ENCODE results near the gene CTSC. TPM values are rescaled to one million over a fixed set of nuclear protein-coding genes. Genes with fewer than 3 reads are reported as not detected.
"Not testable (repeated sequence)": the region's sequence is repeated elsewhere in the genome, so short reads cannot be mapped to it uniquely, and the experiment has no call there.

The CTSC gene
- total RNA-seq, 1 experiment from 2014 or later = 269 TPM

DNA sequence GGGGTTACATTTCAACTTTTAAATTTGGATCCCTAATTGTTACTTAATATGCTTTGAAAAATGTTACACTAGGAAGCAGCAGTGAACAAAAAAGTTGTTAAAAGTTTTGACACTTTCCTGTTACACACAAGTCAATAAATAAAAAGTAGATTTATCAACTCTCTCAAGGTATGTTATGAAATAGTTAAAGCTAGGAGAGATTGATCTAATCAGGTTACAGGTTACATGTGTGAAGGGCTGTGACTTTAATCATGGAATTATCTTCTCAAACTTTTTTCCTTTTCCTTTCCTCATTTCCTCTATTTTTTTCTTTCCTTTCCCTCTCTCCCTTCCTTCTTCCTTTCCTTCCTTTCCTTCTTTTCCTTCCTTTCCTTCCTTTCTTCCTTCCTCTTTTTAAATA lies 85.3 kb downstream of the CTSC start:
- peaks cover 12% of the 10 kb centered on the region for H3K36me3 Mint-ChIP-seq
- H3K4me1 Mint-ChIP-seq = no peaks in the 10 kb centered on the region
- H3K27me3 Mint-ChIP-seq (ENCODE audit: low read depth) = no peaks in the 10 kb centered on the region
- no peak for ATAC-seq
- TF ChIP-seq, protein P1, sequence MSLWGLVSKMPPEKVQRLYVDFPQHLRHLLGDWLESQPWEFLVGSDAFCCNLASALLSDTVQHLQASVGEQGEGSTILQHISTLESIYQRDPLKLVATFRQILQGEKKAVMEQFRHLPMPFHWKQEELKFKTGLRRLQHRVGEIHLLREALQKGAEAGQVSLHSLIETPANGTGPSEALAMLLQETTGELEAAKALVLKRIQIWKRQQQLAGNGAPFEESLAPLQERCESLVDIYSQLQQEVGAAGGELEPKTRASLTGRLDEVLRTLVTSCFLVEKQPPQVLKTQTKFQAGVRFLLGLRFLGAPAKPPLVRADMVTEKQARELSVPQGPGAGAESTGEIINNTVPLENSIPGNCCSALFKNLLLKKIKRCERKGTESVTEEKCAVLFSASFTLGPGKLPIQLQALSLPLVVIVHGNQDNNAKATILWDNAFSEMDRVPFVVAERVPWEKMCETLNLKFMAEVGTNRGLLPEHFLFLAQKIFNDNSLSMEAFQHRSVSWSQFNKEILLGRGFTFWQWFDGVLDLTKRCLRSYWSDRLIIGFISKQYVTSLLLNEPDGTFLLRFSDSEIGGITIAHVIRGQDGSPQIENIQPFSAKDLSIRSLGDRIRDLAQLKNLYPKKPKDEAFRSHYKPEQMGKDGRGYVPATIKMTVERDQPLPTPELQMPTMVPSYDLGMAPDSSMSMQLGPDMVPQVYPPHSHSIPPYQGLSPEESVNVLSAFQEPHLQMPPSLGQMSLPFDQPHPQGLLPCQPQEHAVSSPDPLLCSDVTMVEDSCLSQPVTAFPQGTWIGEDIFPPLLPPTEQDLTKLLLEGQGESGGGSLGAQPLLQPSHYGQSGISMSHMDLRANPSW (CRISPR knock-in tag; conservative IDR thresholded peaks at IDR 0.05; ENCODE audit: low read depth) = no peak
- H3K4me3 Mint-ChIP-seq = no peak overlapping the region
- ChIA-PET CTCF (no interaction called here), POLR2A (no interaction called here)
- H3K27ac Mint-ChIP-seq = no peak overlapping the region
- DNase-seq (ENCODE audit: low spot score) = no peak
- peaks cover 16% of the 10 kb centered on the region for H3K9me3 Mint-ChIP-seq

GRCh38 chr11:88250566-88251242 lies 86.8 kb downstream of the CTSC start:
- CTCF ChIA-PET = no interaction called here
- TF ChIP-seq GABPB1 (CRISPR knock-in tag; IDR thresholded peaks at IDR 0.05) = no peak
- TF ChIP-seq, protein P2, sequence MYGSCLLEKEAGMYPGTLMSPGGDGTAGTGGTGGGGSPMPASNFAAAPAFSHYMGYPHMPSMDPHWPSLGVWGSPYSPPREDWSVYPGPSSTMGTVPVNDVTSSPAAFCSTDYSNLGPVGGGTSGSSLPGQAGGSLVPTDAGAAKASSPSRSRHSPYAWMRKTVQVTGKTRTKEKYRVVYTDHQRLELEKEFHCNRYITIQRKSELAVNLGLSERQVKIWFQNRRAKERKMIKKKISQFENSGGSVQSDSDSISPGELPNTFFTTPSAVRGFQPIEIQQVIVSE (CRISPR knock-in tag; IDR thresholded peaks at IDR 0.05; ENCODE audit: borderline replicate concordance) = no peak
- H3K4me3 Mint-ChIP-seq = no peak overlapping the region
- no peak for ATAC-seq
- POLR2A ChIA-PET = no interaction called here
- no peaks in the 10 kb centered on the region for H3K4me1 Mint-ChIP-seq
- H3K9me3 Mint-ChIP-seq = peaks cover 8% of the 10 kb centered on the region
- H3K27ac Mint-ChIP-seq = no peak overlapping the region
- H3K36me3 Mint-ChIP-seq = peaks cover 5% of the 10 kb centered on the region
- no peaks in the 10 kb centered on the region for H3K27me3 Mint-ChIP-seq (ENCODE audit: low read depth)
- DNase-seq (ENCODE audit: low spot score) = no peak

DNA sequence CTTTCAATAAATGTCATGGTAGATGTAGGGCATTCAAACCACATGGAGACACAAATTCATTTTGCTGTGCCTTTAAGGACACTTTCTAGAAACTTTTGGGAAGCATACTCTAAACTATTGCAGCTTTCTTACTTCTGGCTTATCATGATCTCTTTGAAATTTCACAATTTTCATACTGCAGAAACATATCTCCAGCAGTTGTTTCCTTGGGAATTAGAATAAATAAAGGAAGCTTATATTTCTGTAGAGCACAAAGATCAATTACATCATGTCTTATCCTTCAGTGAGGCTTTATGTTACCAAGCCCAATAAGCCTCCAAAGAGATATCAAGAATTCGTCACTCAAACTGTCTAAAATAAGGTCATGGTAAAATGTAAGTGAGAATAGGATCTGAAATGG lies 87.8 kb downstream of the CTSC start:
- CTCF ChIA-PET = no interaction called here
- Mint-ChIP-seq H3K9me3 (peaks cover 6% of the 10 kb centered on the region), H3K4me1 (no peaks in the 10 kb centered on the region), H3K4me3 (no peak overlapping the region), H3K36me3 (peaks cover 2% of the 10 kb centered on the region; the same call in 1 of the 2 replicates), H3K27me3 (ENCODE audit: low read depth) (no peaks in the 10 kb centered on the region), H3K27ac (no peak overlapping the region)
- POLR2A ChIA-PET = no interaction called here
- TF ChIP-seq, protein P3, sequence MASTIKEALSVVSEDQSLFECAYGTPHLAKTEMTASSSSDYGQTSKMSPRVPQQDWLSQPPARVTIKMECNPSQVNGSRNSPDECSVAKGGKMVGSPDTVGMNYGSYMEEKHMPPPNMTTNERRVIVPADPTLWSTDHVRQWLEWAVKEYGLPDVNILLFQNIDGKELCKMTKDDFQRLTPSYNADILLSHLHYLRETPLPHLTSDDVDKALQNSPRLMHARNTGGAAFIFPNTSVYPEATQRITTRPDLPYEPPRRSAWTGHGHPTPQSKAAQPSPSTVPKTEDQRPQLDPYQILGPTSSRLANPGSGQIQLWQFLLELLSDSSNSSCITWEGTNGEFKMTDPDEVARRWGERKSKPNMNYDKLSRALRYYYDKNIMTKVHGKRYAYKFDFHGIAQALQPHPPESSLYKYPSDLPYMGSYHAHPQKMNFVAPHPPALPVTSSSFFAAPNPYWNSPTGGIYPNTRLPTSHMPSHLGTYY (CRISPR knock-in tag; IDR thresholded peaks at IDR 0.05) = no peak
- DNase-seq (ENCODE audit: low spot score) (no peak), ATAC-seq (no peak)

DNA sequence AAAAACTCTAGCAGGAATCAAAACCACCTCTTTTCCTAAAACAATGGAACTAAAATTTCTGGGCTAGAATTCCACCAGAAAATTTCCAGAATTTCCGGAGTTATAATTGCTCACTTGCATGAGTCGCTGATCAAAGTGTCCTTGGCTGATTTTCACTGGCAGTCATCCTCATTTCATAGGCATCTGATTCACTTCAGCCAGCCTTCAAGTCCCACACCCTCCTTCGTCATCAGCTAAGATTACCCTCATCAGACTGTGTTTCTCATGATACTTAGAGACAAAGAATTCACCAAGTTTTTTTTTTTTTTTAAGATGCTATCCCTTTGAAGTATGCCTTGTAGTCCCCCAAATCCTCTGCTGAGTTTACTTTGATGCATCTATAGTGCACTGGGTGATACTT lies 90.8 kb downstream of the CTSC start:
- TF ChIP-seq, protein P4, sequence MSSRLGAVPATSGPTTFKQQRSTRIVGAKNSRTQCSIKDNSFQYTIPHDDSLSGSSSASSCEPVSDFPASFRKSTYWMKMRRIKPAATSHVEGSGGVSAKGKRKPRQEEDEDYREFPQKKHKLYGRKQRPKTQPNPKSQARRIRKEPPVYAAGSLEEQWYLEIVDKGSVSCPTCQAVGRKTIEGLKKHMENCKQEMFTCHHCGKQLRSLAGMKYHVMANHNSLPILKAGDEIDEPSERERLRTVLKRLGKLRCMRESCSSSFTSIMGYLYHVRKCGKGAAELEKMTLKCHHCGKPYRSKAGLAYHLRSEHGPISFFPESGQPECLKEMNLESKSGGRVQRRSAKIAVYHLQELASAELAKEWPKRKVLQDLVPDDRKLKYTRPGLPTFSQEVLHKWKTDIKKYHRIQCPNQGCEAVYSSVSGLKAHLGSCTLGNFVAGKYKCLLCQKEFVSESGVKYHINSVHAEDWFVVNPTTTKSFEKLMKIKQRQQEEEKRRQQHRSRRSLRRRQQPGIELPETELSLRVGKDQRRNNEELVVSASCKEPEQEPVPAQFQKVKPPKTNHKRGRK (CRISPR knock-in tag; IDR thresholded peaks at IDR 0.05; ENCODE audit: borderline replicate concordance) = no peak
- TF ChIP-seq CREB1 (CRISPR knock-in tag; IDR thresholded peaks at IDR 0.05) = no peak
- TF ChIP-seq PRDM15 (CRISPR knock-in tag; IDR thresholded peaks at IDR 0.05) = no peak
- H3K27me3 Mint-ChIP-seq (ENCODE audit: low read depth) = no peaks in the 10 kb centered on the region; the same call in 1 of the 2 replicates
- no peak overlapping the region for H3K4me3 Mint-ChIP-seq
- H3K27ac Mint-ChIP-seq = no peak overlapping the region
- peaks cover 18% of the 10 kb centered on the region for H3K36me3 Mint-ChIP-seq
- DNase-seq (ENCODE audit: low spot score) (no peak), ATAC-seq (no peak)
- H3K9me3 Mint-ChIP-seq = peaks cover 23% of the 10 kb centered on the region
- CTCF ChIA-PET = no interaction called here
- H3K4me1 Mint-ChIP-seq = no peaks in the 10 kb centered on the region
- POLR2A ChIA-PET = no interaction called here

DNA sequence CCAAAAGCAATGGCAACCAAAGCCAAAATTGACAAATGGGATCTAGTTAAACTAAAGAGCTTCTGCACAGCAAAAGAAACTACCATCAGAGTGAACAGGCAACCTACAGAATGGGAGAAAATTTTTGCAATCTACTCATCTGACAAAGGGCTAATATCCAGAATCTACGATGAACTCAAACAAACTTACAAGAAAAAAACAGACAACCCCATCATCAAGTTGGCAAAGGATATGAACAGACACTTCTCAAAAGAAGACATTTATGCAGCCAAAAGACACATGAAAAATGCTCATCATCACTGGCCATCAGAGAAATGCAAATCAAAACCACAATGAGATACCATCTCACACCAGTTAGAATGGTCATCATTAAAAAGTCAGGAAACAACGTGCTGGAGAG lies 92.0 kb downstream of the CTSC start:
- DNase-seq (ENCODE audit: low spot score); POLR2A ChIA-PET; H3K27me3 Mint-ChIP-seq (ENCODE audit: low read depth); H3K27ac Mint-ChIP-seq; H3K4me1 Mint-ChIP-seq; CTCF ChIA-PET; ATAC-seq; H3K4me3 Mint-ChIP-seq: not testable (repeated sequence)
- H3K9me3 Mint-ChIP-seq = peaks cover 33% of the 10 kb centered on the region
- peaks cover 29% of the 10 kb centered on the region for H3K36me3 Mint-ChIP-seq
